RPMI8226 (cell line): ENCODE results near the gene NECTIN4.
"Not testable (repeated sequence)": the region's sequence is repeated elsewhere in the genome, so short reads cannot be mapped to it uniquely, and the experiment has no call there.

Source experiments
- DNase-seq: peaks from one replicate; pipeline ENCODE4 v3.0.0-alpha.2; 2015

The NECTIN4 gene

GRCh38 chr1:161089251-161089924 is at the start of gene NECTIN4:
Gene NECTIN4 (minus strand): TSS chr1:161089558. CDS start chr1:161089296, 262 bp downstream.
- no peak for DNase-seq

GRCh38 chr1:161138431-161138830 is 49.1 kb upstream of the NECTIN4 start:
- no peak for DNase-seq

GRCh38 chr1:161137881-161138280 is 48.5 kb upstream of the NECTIN4 start:
- no peak for DNase-seq

GRCh38 chr1:161133220-161133740 is 43.9 kb upstream of the NECTIN4 start:
- no peak for DNase-seq

GRCh38 chr1:161132410-161133219 is 43.3 kb upstream of the NECTIN4 start, which contains the start of gene DEDD:
Gene DEDD (minus strand): TSS chr1:161132667. CDS start chr1:161124462, 8,205 bp downstream.
- peak; percentile 95 for DNase-seq

GRCh38 chr1:161131523-161132409 is 42.4 kb upstream of the NECTIN4 start:
- DNase-seq, result peak; percentile 12

GRCh38 chr1:161130266-161130665 is 40.9 kb upstream of the NECTIN4 start:
- no peak for DNase-seq

- no peak for DNase-seq
Measured at GRCh38 chr1:161128591-161129420, 39.4 kb upstream of the NECTIN4 start.

- no peak for DNase-seq
Measured at GRCh38 chr1:161127649-161128048, 38.3 kb upstream of the NECTIN4 start.

GRCh38 chr1:161122967-161123366 is 33.6 kb upstream of the NECTIN4 start:
- no peak for DNase-seq

- DNase-seq, result no peak
Measured at GRCh38 chr1:161121834-161122233, 32.5 kb upstream of the NECTIN4 start.

GRCh38 chr1:161121042-161121650 is 31.8 kb upstream of the NECTIN4 start:
- no peak for DNase-seq

GRCh38 chr1:161119092-161119903 is 29.9 kb upstream of the NECTIN4 start:
- peak; percentile 64 for DNase-seq

- peak; percentile 90 for DNase-seq
Measured at GRCh38 chr1:161117759-161118581, 28.6 kb upstream of the NECTIN4 start, which contains the start of the genes NIT1 and PFDN2. Gene NIT1 (plus strand): TSS chr1:161118105. CDS start chr1:161118177, 72 bp downstream. Gene PFDN2 (minus strand): TSS chr1:161118037. CDS start chr1:161118026, 11 bp downstream.

GRCh38 chr1:161115961-161116360 is 26.6 kb upstream of the NECTIN4 start:
- not testable (repeated sequence) for DNase-seq

- no peak for DNase-seq
Measured at GRCh38 chr1:161115132-161115711, 25.9 kb upstream of the NECTIN4 start.

GRCh38 chr1:161114556-161114955 is 25.2 kb upstream of the NECTIN4 start:
- no peak for DNase-seq

GRCh38 chr1:161113915-161114314 is 24.6 kb upstream of the NECTIN4 start:
- no peak for DNase-seq

GRCh38 chr1:161111527-161111926 is 22.2 kb upstream of the NECTIN4 start:
- no peak for DNase-seq
